KG1 (cell line): Measurements from ENCODE around the gene SLC35F3.

ENCODE experiments used
- DNase-seq: peaks from one replicate; lab custom pipeline; 2025; lab: John Stamatoyannopoulos, UW

The SLC35F3 gene

GRCh38 chr1:233972951-233973635 lies 68.6 kb downstream of the SLC35F3 start:
- DNase-seq = no peak

- no peak for DNase-seq
These were observed 71.0 kb downstream of the SLC35F3 start for GRCh38 chr1:233975486-233975885.

- DNase-seq = no peak
These were observed 76.7 kb downstream of the SLC35F3 start for GRCh38 chr1:233981042-233981675.

GRCh38 chr1:233982827-233983518 lies 78.5 kb downstream of the SLC35F3 start:
- DNase-seq = no peak

- DNase-seq = no peak
These were observed 79.3 kb downstream of the SLC35F3 start for GRCh38 chr1:233983811-233984210.

GRCh38 chr1:233988963-233989696 lies 84.7 kb downstream of the SLC35F3 start:
- DNase-seq = no peak

GRCh38 chr1:233990486-233990885 lies 86.0 kb downstream of the SLC35F3 start:
- no peak for DNase-seq

GRCh38 chr1:233993651-233994050 lies 89.2 kb downstream of the SLC35F3 start:
- no peak for DNase-seq

GRCh38 chr1:233994112-233994511 lies 89.6 kb downstream of the SLC35F3 start:
- DNase-seq = no peak

GRCh38 chr1:233998456-233998855 lies 94.0 kb downstream of the SLC35F3 start:
- no peak for DNase-seq

GRCh38 chr1:233998891-233999290 lies 94.4 kb downstream of the SLC35F3 start:
- DNase-seq = no peak

GRCh38 chr1:234000557-234001041 lies 96.1 kb downstream of the SLC35F3 start:
- no peak for DNase-seq

- no peak for DNase-seq
These were observed 97.3 kb downstream of the SLC35F3 start for GRCh38 chr1:234001817-234002216.

- no peak for DNase-seq
These were observed 100.1 kb downstream of the SLC35F3 start for GRCh38 chr1:234004591-234004990.

GRCh38 chr1:234007684-234008083 lies 103.2 kb downstream of the SLC35F3 start:
- no peak for DNase-seq

- no peak for DNase-seq
These were observed 104.1 kb downstream of the SLC35F3 start for GRCh38 chr1:234008591-234008990.

GRCh38 chr1:234009668-234010067 lies 105.2 kb downstream of the SLC35F3 start:
- no peak for DNase-seq

- DNase-seq = no peak
These were observed 109.7 kb downstream of the SLC35F3 start for GRCh38 chr1:234014208-234014607.

GRCh38 chr1:234018816-234019215 lies 114.3 kb downstream of the SLC35F3 start:
- DNase-seq = no peak

GRCh38 chr1:234019387-234019786 lies 114.9 kb downstream of the SLC35F3 start:
- DNase-seq = no peak

- DNase-seq = no peak
These were observed 117.8 kb downstream of the SLC35F3 start for GRCh38 chr1:234022302-234022701.

- DNase-seq = no peak
These were observed 135.1 kb downstream of the SLC35F3 start for GRCh38 chr1:234039603-234040002.
